H1 (cell line): ENCODE data around the gene CRB2. TPM values are rescaled to one million over a fixed set of nuclear protein-coding genes. Genes with fewer than 3 reads are reported as not detected.

Experiments
- CTCF ChIA-PET: fragments of 300-600 bp; sonication (Branson Sonifier 250); formaldehyde crosslinking; loops from one replicate; lab custom pipeline; 2021; ENCODE audit not compliant: partially characterized antibody; lab: Charles Lee
- POLR2A ChIA-PET: fragments of 300-600 bp; sonication (Branson Sonifier 250); formaldehyde crosslinking; loops from one replicate; lab custom pipeline; 2021; ENCODE audit warnings: inconsistent platforms; ENCODE audit not compliant: partially characterized antibody; lab: Charles Lee
- DNase-seq, 2 experiments: peaks; one replicate each; pipeline versions ENCODE4 v3.0.0 to v3.0.0-alpha.2; 2010 to 2022; ENCODE audit warnings: low spot score in 2 of 2, low read depth in 1 of 2, mixed read lengths in 1 of 2
- FAIRE-seq: peaks from 2 replicates; lab custom pipeline; 2011; peaks lifted over from hg19 to GRCh38; lab: Jason Lieb, UNC
- H2AFZ ChIP-seq: 2 replicates; pipeline ENCODE4 v1.8.1; 2012; ENCODE audit warnings: low read length, inconsistent platforms
- H2AK5ac ChIP-seq: 2 replicates; pipeline ENCODE4 v1.6.1; 2013; ENCODE audit warnings: low read depth, low read length
- H2BK120ac ChIP-seq: replicated peaks from 2 replicates; pipeline ENCODE3; 2013; ENCODE audit warnings: low read depth, low read length, inconsistent platforms
- H2BK12ac ChIP-seq: 2 replicates; pipeline ENCODE4 v1.6.1; 2013; ENCODE audit warnings: low read depth, low read length
- H2BK15ac ChIP-seq: 2 replicates; pipeline ENCODE4 v1.6.1; 2013; ENCODE audit warnings: low read length
- H2BK20ac ChIP-seq: 2 replicates; pipeline ENCODE4 v1.6.1; 2013; ENCODE audit warnings: low read length
- H2BK5ac ChIP-seq: 2 replicates; pipeline ENCODE4 v1.6.1; 2013; ENCODE audit warnings: low read depth, low read length
- H3K14ac ChIP-seq: 2 replicates; pipeline ENCODE4 v1.6.1; 2013; ENCODE audit warnings: inconsistent platforms; ENCODE audit not compliant: insufficient read length
- H3K18ac ChIP-seq: 2 replicates; pipeline ENCODE4 v1.6.1; 2013; ENCODE audit warnings: low read length; ENCODE audit errors: extremely low read depth
- H3K23ac ChIP-seq: 2 replicates; pipeline ENCODE4 v1.6.1; 2013; ENCODE audit warnings: inconsistent platforms; ENCODE audit not compliant: insufficient read length
- H3K23me2 ChIP-seq: 2 replicates; pipeline ENCODE4 v1.6.1; 2013; ENCODE audit warnings: low read depth, low read length
- H3K27ac ChIP-seq: 2 replicates; pipeline ENCODE4 v1.6.1; 2011; ENCODE audit warnings: low read depth, low read length, inconsistent platforms
- H3K27me3 ChIP-seq, 4 experiments: replicated peaks in 1 of 4; 1 replicate in 1 of 4; 2 replicates in 3 of 4; pipeline versions ENCODE4 v1.6.1 to v1.8.1; 2011 to 2013; ENCODE audit warnings: low read length in 3 of 4, mild to moderate bottlenecking in 3 of 4, inconsistent platforms in 2 of 4, mixed read lengths in 2 of 4, moderate library complexity in 1 of 4; ENCODE audit not compliant: control insufficient read depth in 3 of 4, insufficient read depth in 3 of 4; ENCODE audit errors: extremely low read depth in 1 of 4
- H3K36me3 ChIP-seq, 4 experiments: 2 replicates each; pipeline versions ENCODE4 v1.6.1 to v1.8.1; 2011 to 2013; ENCODE audit warnings: mild to moderate bottlenecking in 4 of 4, low read length in 3 of 4, moderate library complexity in 2 of 4, control low read depth in 1 of 4, inconsistent platforms in 1 of 4; ENCODE audit not compliant: insufficient read depth in 4 of 4, control insufficient read depth in 2 of 4
- H3K4ac ChIP-seq: replicated peaks from 2 replicates; pipeline ENCODE3; 2013; ENCODE audit warnings: low read length, low read depth, mixed read lengths, inconsistent platforms; ENCODE audit not compliant: insufficient read length
- H3K4me1 ChIP-seq, 4 experiments: replicated peaks in 1 of 4; 1 replicate in 1 of 4; 2 replicates in 3 of 4; pipeline versions ENCODE4 v1.6.1 to v1.8.1; 2011 to 2013; ENCODE audit warnings: low read length in 3 of 4, inconsistent platforms in 2 of 4, mixed read lengths in 1 of 4; ENCODE audit not compliant: insufficient read depth in 4 of 4, control insufficient read depth in 3 of 4
- H3K4me2 ChIP-seq, 2 experiments: 2 replicates each; pipeline versions ENCODE4 v1.6.1 to v1.8.1; 2011 to 2013; ENCODE audit warnings: low read depth in 2 of 2, low read length in 2 of 2, control low read depth in 1 of 2, inconsistent platforms in 1 of 2, mild to moderate bottlenecking in 1 of 2; ENCODE audit not compliant: insufficient read depth in 1 of 2
- H3K4me3 ChIP-seq, 4 experiments: fragments of 200-600, 300-600 bp in 1 of 4; sonication (generic), shearing (Covaris generic), sonication (Bioruptor Twin) in 1 of 4; 2 replicates each; pipeline versions ENCODE4 v1.5.1 to v1.8.1; 2011 to 2016; ENCODE audit warnings: low read length in 4 of 4, low read depth in 3 of 4, control low read depth in 2 of 4, inconsistent platforms in 2 of 4, mild to moderate bottlenecking in 2 of 4, mixed read lengths in 1 of 4, moderate library complexity in 1 of 4; ENCODE audit not compliant: insufficient read depth in 2 of 4; ENCODE audit errors: extremely low read depth in 1 of 4
- H3K56ac ChIP-seq: replicated peaks from 2 replicates; pipeline ENCODE3; 2013; ENCODE audit warnings: low read depth, mild to moderate bottlenecking, mixed read lengths, low read length, inconsistent platforms; ENCODE audit not compliant: insufficient read length
- H3K79me1 ChIP-seq: 2 replicates; pipeline ENCODE4 v1.6.1; 2013; ENCODE audit warnings: low read depth, low read length, control low read depth
- H3K79me2 ChIP-seq, 2 experiments: 2 replicates each; pipeline versions ENCODE4 v1.6.1 to v1.8.1; 2012 to 2013; ENCODE audit warnings: low read length in 2 of 2, mild to moderate bottlenecking in 2 of 2, inconsistent platforms in 1 of 2; ENCODE audit not compliant: insufficient read depth in 2 of 2, control insufficient read depth in 1 of 2
- H3K9ac ChIP-seq, 4 experiments: replicated peaks in 1 of 4; 1 replicate in 1 of 4; 2 replicates in 3 of 4; pipeline versions ENCODE4 v1.6.1 to v1.8.1; 2011 to 2013; ENCODE audit warnings: low read depth in 3 of 4, low read length in 3 of 4, control low read depth in 2 of 4, mild to moderate bottlenecking in 2 of 4, moderate library complexity in 2 of 4, inconsistent platforms in 1 of 4; ENCODE audit errors: extremely low read depth in 1 of 4
- H3K9me3 ChIP-seq, 2 experiments: 2 replicates each; pipeline versions ENCODE4 v1.6.1 to v1.8.1; 2012 to 2013; ENCODE audit warnings: mild to moderate bottlenecking in 2 of 2, moderate library complexity in 2 of 2, control low read depth in 1 of 2, inconsistent platforms in 1 of 2, low read depth in 1 of 2, low read length in 1 of 2, mixed read lengths in 1 of 2; ENCODE audit not compliant: insufficient read depth in 2 of 2
- H4K20me1 ChIP-seq, 2 experiments: replicated peaks in 1 of 2; 2 replicates each; pipeline versions ENCODE3 to v1.8.1; 2011 to 2013; ENCODE audit warnings: inconsistent platforms in 2 of 2, low read length in 2 of 2, mild to moderate bottlenecking in 1 of 2; ENCODE audit not compliant: insufficient read depth in 2 of 2, control insufficient read depth in 1 of 2
- H4K5ac ChIP-seq: 2 replicates; pipeline ENCODE4 v1.6.1; 2013; ENCODE audit warnings: low read length, low read depth, mixed read lengths, inconsistent platforms; ENCODE audit not compliant: insufficient read length
- H4K8ac ChIP-seq: 2 replicates; pipeline ENCODE4 v1.8.0; 2013; ENCODE audit warnings: mild to moderate bottlenecking, moderate library complexity, low read length, inconsistent platforms; ENCODE audit not compliant: insufficient read depth; ENCODE audit errors: extremely low read depth
- H4K91ac ChIP-seq: replicated peaks from 2 replicates; pipeline ENCODE3; 2013; ENCODE audit warnings: low read length, mixed read lengths, inconsistent platforms; ENCODE audit not compliant: insufficient read length
- BACH1 ChIP-seq: IDR thresholded peaks from 2 replicates; pipeline ENCODE4 v1.6.1; 2012; ENCODE audit warnings: low read length, improper control_type of control experiment
- WGBS, 2 experiments: shearing (Covaris generic) in 1 of 2; methylation state at CpG; one replicate each; pipeline versions ENCODE4 v1.1.6 to v1.1.7; 2013 to 2015; ENCODE audit warnings: low lambda C conversion rate in 2 of 2, mixed read lengths in 2 of 2, inconsistent platforms in 1 of 2, low coverage in 1 of 2, missing lambda C conversion rate in 1 of 2; ENCODE audit not compliant: insufficient replicate concordance in 2 of 2, insufficient coverage in 1 of 2, insufficient read length in 1 of 2; ENCODE audit errors: extremely low coverage in 1 of 2, missing lambda C conversion rate in 1 of 2; 5-methylcytosine and 5-hydroxymethylcytosine counted together
- polyA plus RNA-seq, 7 experiments: library from polyadenylated mRNA; depleted of rRNA in 3 of 7; stranded (reverse) in 5 of 7; unstranded in 2 of 7; fragments of >200 nt in 5 of 7; fragments of 200-250 nt in 2 of 7; gene quantifications; 1 replicate in 5 of 7; 2 replicates in 1 of 7; 4 replicates in 1 of 7; pipeline versions ENCODE4 v1.2.1 to v1.2.3, GENCODE V29; 2011 to 2013; ENCODE audit warnings: missing spikeins in 2 of 7, mixed read lengths in 2 of 7
- total RNA-seq: library from RNA; stranded (reverse); fragmentation: NEBNext Ultra II Directional; extraction: Animal tissue kit (Norgen Biotek cat#: 25700); gene quantifications from 2 replicates; pipeline ENCODE4 v1.2.1, GENCODE V29; 2021

The CRB2 gene
- total and polyA plus RNA-seq, 2 of the 8 experiments (the other 6 are each of a cell fraction or from before 2014, with no cell fraction given), result 4.0 to 8.4 TPM

DNA sequence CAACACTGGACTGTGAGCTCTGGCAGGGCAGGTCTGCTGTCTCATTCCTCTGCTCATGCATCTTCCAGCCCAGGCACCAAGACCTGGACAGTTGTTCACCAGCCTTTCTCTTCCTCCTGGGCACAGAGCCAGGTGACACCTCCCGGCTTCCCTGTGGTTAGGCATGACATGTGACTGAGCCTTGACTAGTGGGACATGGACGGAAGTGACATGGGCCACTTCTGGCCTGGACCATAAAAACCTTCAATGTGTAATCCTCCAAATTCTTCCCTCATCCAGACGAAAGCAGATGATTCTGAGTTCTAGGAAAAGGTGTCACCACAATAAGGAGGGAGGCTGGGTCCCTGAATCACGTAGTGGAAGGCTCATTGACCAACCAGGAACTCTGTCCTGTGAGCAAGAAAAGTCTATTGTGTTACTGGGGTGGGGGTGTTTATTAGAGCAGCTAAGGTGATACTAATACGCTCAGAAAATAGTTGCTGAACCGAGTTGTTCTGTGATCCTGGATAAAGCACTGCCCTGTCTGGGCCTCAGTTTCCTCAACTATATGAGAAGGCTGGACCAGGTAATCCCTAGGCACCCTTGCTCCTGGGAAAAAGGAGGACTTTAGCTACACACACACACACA, 26.6 kb upstream of the CRB2 start:
- H3K23me2 ChIP-seq, result no peaks in the 10 kb centered on the region; the same call in 1 of the 2 replicates
- H3K79me1 ChIP-seq, result no peaks in the 10 kb centered on the region
- no peak overlapping the region for H3K14ac ChIP-seq
- H4K20me1 ChIP-seq, result no peaks in the 10 kb centered on the region
- H4K5ac ChIP-seq, result no peak overlapping the region
- H2BK20ac ChIP-seq, result no peak overlapping the region
- TF ChIP-seq BACH1, result no peak
- H3K79me2 ChIP-seq, result no peaks in the 10 kb centered on the region
- no peak overlapping the region for H3K27ac ChIP-seq
- H2AFZ ChIP-seq, result no peak overlapping the region
- 88% methylated on average over 6 of the region's 6 CpGs; no CpG with 5 or more reads in 1 of the 2 experiments for WGBS, 2 experiments
- H4K8ac ChIP-seq, result no peak overlapping the region
- H3K18ac ChIP-seq, result no peak overlapping the region
- H3K23ac ChIP-seq, result no peak overlapping the region
- peaks cover 0 to 8% (median 4%) of the 10 kb centered on the region in 4 experiments; a peak in 5 of 7 replicates for H3K4me1 ChIP-seq
- no peak overlapping the region for H4K91ac ChIP-seq
- H3K56ac ChIP-seq, result no peak overlapping the region
- H3K4ac ChIP-seq, result no peak overlapping the region
- no peak overlapping the region for H2BK15ac ChIP-seq
- H2BK12ac ChIP-seq, result no peak overlapping the region
- ChIA-PET CTCF (interaction anchor here (2.5 kb wide), 1 partner anchor 20 kb away, joined by 12 read pairs; no protein-coding TSS in a partner anchor), POLR2A (no interaction called here)
- DNase-seq, result no peak
- H3K27me3 ChIP-seq, result peaks cover 0 to 5% (median 0%) of the 10 kb centered on the region in 4 experiments; a peak in 1 of 7 replicates
- H3K4me2 ChIP-seq, result no peak overlapping the region
- H3K36me3 ChIP-seq, result no peaks in the 10 kb centered on the region
- no peak overlapping the region for H2BK5ac ChIP-seq
- no peak overlapping the region for H2AK5ac ChIP-seq
- no peak overlapping the region for H3K4me3 ChIP-seq
- no peak for FAIRE-seq
- no peak overlapping the region for H3K9ac ChIP-seq
- no peak overlapping the region for H2BK120ac ChIP-seq
- H3K9me3 ChIP-seq, result no peaks in the 10 kb centered on the region
